ENCODE data around the gene PAIP1.
"Not testable (repeated sequence)": the region's sequence is repeated elsewhere in the genome, so short reads cannot be mapped to it uniquely, and the experiment has no call there.

PAIP1 gene

GRCh38 chr5:43583724-43584123, 26.8 kb upstream of the PAIP1 start:
- intact Hi-C loops (cut with micrococcal nuclease): no loop called here
- Mint-ChIP-seq H3K9me3 (no peaks in the 10 kb centered on the region), H3K36me3 (ENCODE audit: low read depth) (peaks cover 7% of the 10 kb centered on the region), H3K27me3 (no peaks in the 10 kb centered on the region), H3K27ac (no peak overlapping the region), H3K4me3 (no peak overlapping the region), H3K4me1 (ENCODE audit: low read depth) (no peaks in the 10 kb centered on the region)

- Mint-ChIP-seq H3K4me3 (no peak overlapping the region), H3K9me3 (no peaks in the 10 kb centered on the region), H3K4me1 (ENCODE audit: low read depth) (no peaks in the 10 kb centered on the region), H3K27me3 (no peaks in the 10 kb centered on the region), H3K36me3 (ENCODE audit: low read depth) (peaks cover 7% of the 10 kb centered on the region), H3K27ac (no peak overlapping the region)
- intact Hi-C loops (cut with micrococcal nuclease): no loop called here
These were observed 25.5 kb upstream of the PAIP1 start for GRCh38 chr5:43582082-43583005.

GRCh38 chr5:43581398-43581797, 24.5 kb upstream of the PAIP1 start:
- intact Hi-C loops (cut with micrococcal nuclease): no loop called here
- Mint-ChIP-seq H3K4me3 (no peak overlapping the region), H3K36me3 (ENCODE audit: low read depth) (peaks cover 7% of the 10 kb centered on the region), H3K9me3 (no peaks in the 10 kb centered on the region), H3K27me3 (no peaks in the 10 kb centered on the region), H3K4me1 (ENCODE audit: low read depth) (no peaks in the 10 kb centered on the region), H3K27ac (no peak overlapping the region)

- H3K9me3 Mint-ChIP-seq; H3K36me3 Mint-ChIP-seq (ENCODE audit: low read depth); H3K27me3 Mint-ChIP-seq; intact Hi-C loops (cut with micrococcal nuclease); H3K4me3 Mint-ChIP-seq; H3K4me1 Mint-ChIP-seq (ENCODE audit: low read depth); H3K27ac Mint-ChIP-seq: not testable (repeated sequence)
These were observed 23.7 kb upstream of the PAIP1 start for GRCh38 chr5:43580402-43581210.

- H3K36me3 Mint-ChIP-seq (ENCODE audit: low read depth): peaks cover 11% of the 10 kb centered on the region
- intact Hi-C loops (cut with micrococcal nuclease): no loop called here
- H3K4me1 Mint-ChIP-seq (ENCODE audit: low read depth): no peaks in the 10 kb centered on the region
- no peak overlapping the region for H3K27ac Mint-ChIP-seq
- no peaks in the 10 kb centered on the region for H3K27me3 Mint-ChIP-seq
- H3K9me3 Mint-ChIP-seq: no peaks in the 10 kb centered on the region
- H3K4me3 Mint-ChIP-seq: no peak overlapping the region
These were observed 16.2 kb upstream of the PAIP1 start for GRCh38 chr5:43573058-43573457.

GRCh38 chr5:43572357-43572756, 15.5 kb upstream of the PAIP1 start:
- Mint-ChIP-seq H3K27ac (no peak overlapping the region), H3K4me1 (ENCODE audit: low read depth) (no peaks in the 10 kb centered on the region), H3K36me3 (ENCODE audit: low read depth) (peaks cover 11% of the 10 kb centered on the region), H3K4me3 (no peak overlapping the region), H3K9me3 (no peaks in the 10 kb centered on the region), H3K27me3 (no peaks in the 10 kb centered on the region)
- intact Hi-C loops (cut with micrococcal nuclease): no loop called here

- Mint-ChIP-seq H3K27me3 (no peaks in the 10 kb centered on the region), H3K4me1 (ENCODE audit: low read depth) (no peaks in the 10 kb centered on the region), H3K9me3 (no peaks in the 10 kb centered on the region)
These were observed 14.4 kb upstream of the PAIP1 start for GRCh38 chr5:43571237-43571636.

GRCh38 chr5:43570450-43571158, 13.7 kb upstream of the PAIP1 start:
- Mint-ChIP-seq H3K27ac (no peak overlapping the region), H3K27me3 (no peaks in the 10 kb centered on the region), H3K4me1 (ENCODE audit: low read depth) (no peaks in the 10 kb centered on the region), H3K4me3 (no peak overlapping the region), H3K9me3 (no peaks in the 10 kb centered on the region), H3K36me3 (ENCODE audit: low read depth) (peaks cover 9% of the 10 kb centered on the region)
- intact Hi-C loops (cut with micrococcal nuclease): no loop called here

More at GRCh38 chr5:43571237-43571636, 14.4 kb upstream of the PAIP1 start:
- H3K4me3 Mint-ChIP-seq: no peak overlapping the region
- intact Hi-C loops (cut with micrococcal nuclease): no loop called here
- H3K27ac Mint-ChIP-seq: no peak overlapping the region
- H3K36me3 Mint-ChIP-seq (ENCODE audit: low read depth): peaks cover 11% of the 10 kb centered on the region

- intact Hi-C loops (cut with micrococcal nuclease): no loop called here
- Mint-ChIP-seq H3K27me3 (no peaks in the 10 kb centered on the region), H3K4me3 (no peak overlapping the region), H3K36me3 (ENCODE audit: low read depth) (no peaks in the 10 kb centered on the region), H3K27ac (no peak overlapping the region), H3K9me3 (no peaks in the 10 kb centered on the region), H3K4me1 (ENCODE audit: low read depth) (no peaks in the 10 kb centered on the region)
These were observed 12.4 kb upstream of the PAIP1 start for GRCh38 chr5:43569236-43569746.

GRCh38 chr5:43567967-43568366, 11.1 kb upstream of the PAIP1 start:
- H3K27ac Mint-ChIP-seq: no peak overlapping the region
- no peaks in the 10 kb centered on the region for H3K9me3 Mint-ChIP-seq
- H3K4me3 Mint-ChIP-seq: no peak overlapping the region
- H3K36me3 Mint-ChIP-seq (ENCODE audit: low read depth): no peaks in the 10 kb centered on the region
- intact Hi-C loops (cut with micrococcal nuclease): no loop called here
- H3K4me1 Mint-ChIP-seq (ENCODE audit: low read depth): no peaks in the 10 kb centered on the region
- H3K27me3 Mint-ChIP-seq: no peaks in the 10 kb centered on the region

GRCh38 chr5:43565043-43565442, 8.2 kb upstream of the PAIP1 start:
- Mint-ChIP-seq H3K9me3 (no peaks in the 10 kb centered on the region), H3K27me3 (no peaks in the 10 kb centered on the region), H3K4me1 (ENCODE audit: low read depth) (no peaks in the 10 kb centered on the region), H3K36me3 (ENCODE audit: low read depth) (no peaks in the 10 kb centered on the region), H3K4me3 (no peak overlapping the region), H3K27ac (no peak overlapping the region)
- intact Hi-C loops (cut with micrococcal nuclease): no loop called here

- Mint-ChIP-seq H3K27ac (no peak overlapping the region), H3K4me3 (no peak overlapping the region), H3K27me3 (no peaks in the 10 kb centered on the region), H3K9me3 (no peaks in the 10 kb centered on the region), H3K4me1 (ENCODE audit: low read depth) (no peaks in the 10 kb centered on the region), H3K36me3 (ENCODE audit: low read depth) (no peaks in the 10 kb centered on the region)
- intact Hi-C loops (cut with micrococcal nuclease): no loop called here
These were observed 7.5 kb upstream of the PAIP1 start for GRCh38 chr5:43564289-43564850.

- Mint-ChIP-seq H3K36me3 (ENCODE audit: low read depth) (no peaks in the 10 kb centered on the region), H3K27me3 (no peaks in the 10 kb centered on the region), H3K4me3 (no peak overlapping the region), H3K4me1 (ENCODE audit: low read depth) (no peaks in the 10 kb centered on the region), H3K9me3 (no peaks in the 10 kb centered on the region), H3K27ac (no peak overlapping the region)
- intact Hi-C loops (cut with micrococcal nuclease): no loop called here
These were observed 6.4 kb upstream of the PAIP1 start for GRCh38 chr5:43563321-43563720.

Data from dendritic cell treated with granulocyte-macrophage colony-stimulating factor and Interleukin-4, amounts not matched to agents 40 ng/mL and 50 ng/mL, for 4 days (primary cell).